Measurements from ENCODE around the gene PGAP6. TPM values are rescaled to one million over a fixed set of nuclear protein-coding genes. Genes with fewer than 3 reads are reported as not detected.
A peak's percentile ranks its signal among the peaks of the same experiment; 100 is the strongest.
"Not testable (repeated sequence)": the region's sequence is repeated elsewhere in the genome, so short reads cannot be mapped to it uniquely, and the experiment has no call there.

The PGAP6 gene
- total RNA-seq, 1 experiment from 2014 or later = 111 TPM

DNA sequence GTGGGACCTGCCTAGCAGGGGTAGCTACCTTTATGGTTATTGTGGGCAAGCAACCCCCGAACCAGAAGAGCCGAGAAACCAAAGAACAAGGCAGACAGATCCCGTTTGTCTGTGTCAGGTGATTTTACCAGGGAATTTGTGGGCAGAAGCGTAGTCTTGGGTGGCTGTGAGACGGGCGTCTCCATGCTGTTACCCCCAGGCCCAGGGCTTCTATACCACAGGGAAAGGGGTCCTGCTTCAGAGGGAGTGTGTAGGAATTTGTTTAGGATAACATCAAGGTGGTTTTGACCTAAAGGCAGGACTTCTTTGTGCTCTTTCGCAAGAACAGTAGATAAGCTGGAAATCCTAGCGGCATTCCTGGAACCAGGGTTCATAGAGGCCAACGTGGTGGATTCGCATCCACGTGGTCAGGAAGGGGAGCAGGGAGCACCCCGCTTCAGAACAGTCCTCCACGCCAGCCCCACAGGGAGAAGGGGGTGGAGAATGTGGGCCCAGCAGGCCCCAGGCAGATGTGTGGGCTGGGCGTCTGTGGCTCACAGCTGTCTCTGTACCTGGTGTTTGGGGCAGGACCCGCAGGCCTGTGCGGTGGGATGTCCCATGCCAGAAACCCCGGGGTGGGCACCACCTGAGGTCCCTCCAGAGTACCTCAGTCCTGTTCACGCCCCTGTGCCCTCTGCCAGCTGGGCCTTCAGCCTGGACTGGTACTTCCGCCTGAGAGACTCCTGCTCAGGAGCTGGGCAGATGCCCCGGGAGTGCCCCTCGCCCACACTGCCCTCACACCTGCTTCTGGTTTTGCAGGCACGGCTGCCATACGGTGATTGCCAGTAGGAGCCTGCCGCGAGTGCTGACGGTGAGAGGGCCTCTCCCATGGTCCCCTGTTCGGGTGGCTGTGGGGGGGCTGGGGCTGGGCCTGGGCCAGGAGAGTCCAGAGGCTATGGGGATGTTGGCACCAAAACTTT is 24.0 kb upstream of the PGAP6 start:
- in situ Hi-C loops (cut with HindIII; ENCODE audit: low pct_unique_long_range_greater_than_20kb, low sequenced_read_pairs) = no loop called here
- no peak for DNase-seq (ENCODE audit: low read depth)

DNA sequence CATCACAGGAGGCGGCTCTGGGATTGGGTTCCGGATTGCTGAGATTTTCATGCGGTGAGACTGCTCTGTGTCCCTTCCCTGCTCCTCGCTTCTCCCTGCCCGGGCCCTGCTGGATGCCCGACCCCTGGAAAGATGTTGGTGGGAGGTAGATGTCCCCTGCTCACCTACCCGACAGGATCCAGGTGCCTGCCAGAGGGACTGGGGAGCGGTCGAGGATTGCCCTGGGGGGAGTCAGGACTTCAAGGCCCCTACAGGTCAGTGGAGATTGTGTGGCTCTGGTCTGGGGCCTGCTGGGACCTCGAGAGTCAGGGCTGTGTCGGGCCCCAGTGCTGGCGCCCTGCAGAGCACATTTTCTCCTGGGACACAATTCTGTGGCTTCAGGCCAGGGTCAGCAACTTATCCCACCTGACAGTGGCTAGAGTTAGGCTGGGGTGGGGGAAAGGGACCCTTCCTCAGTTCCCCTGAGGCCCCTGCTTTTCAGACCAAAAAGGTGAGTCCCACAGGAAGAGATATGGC is 23.3 kb upstream of the PGAP6 start:
- in situ Hi-C loops (cut with HindIII; ENCODE audit: low pct_unique_long_range_greater_than_20kb, low sequenced_read_pairs) = no loop called here

DNA sequence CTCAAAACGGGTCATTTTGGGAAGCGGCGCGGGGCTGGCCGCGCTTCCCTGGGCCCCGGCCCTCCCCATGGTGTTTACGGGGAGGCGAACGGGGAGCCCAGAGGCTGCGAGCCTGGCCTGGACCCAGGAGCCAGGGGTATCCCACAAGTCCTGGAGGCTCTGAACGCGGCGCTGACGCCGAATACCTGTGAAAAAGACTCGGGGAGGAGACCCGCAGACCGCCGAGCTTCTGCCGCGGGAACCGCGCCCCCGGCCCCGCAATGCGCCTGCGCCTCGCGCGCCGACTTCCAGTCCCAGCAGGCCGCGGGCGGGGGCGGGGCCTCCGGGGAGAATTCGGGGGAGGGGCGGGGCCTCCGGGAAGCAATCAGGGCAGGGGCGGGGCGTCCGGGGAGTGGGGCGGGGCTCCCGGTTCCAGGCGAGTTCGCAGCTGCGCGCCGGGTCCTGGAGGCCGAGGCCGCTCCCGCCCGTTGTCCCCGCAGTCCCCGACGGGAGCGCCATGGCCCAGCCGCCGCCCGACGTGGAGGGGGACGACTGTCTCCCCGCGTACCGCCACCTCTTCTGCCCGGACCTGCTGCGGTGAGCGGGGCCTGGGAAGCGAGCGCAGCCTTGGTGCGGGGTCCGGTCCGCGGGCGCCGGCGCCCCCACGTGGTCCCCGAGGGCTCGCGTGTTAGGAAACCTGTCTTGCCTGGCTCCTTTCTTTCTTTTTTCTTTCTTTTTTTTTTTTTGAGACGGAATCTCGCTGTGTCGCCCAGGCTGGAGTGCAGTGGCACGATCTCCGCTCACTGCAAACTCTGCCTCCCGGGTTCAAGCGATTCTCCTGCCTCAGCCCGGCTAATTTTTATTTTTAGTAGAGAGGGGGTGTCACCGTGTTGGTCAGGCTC is 19.9 kb upstream of the PGAP6 start, which contains the start of gene DECR2:
TSS of gene DECR2 (plus strand) at position 418 of the 881 bp plus-strand sequence. CDS start at position 497, 79 bp downstream.
- DNase-seq (ENCODE audit: low read depth) = peak; percentile 90
- in situ Hi-C loops (cut with HindIII; ENCODE audit: low pct_unique_long_range_greater_than_20kb, low sequenced_read_pairs) = no loop called here

More for the DNA sequence above, 23.3 kb upstream of the PGAP6 start:
- DNase-seq (ENCODE audit: low read depth) = no peak

DNA sequence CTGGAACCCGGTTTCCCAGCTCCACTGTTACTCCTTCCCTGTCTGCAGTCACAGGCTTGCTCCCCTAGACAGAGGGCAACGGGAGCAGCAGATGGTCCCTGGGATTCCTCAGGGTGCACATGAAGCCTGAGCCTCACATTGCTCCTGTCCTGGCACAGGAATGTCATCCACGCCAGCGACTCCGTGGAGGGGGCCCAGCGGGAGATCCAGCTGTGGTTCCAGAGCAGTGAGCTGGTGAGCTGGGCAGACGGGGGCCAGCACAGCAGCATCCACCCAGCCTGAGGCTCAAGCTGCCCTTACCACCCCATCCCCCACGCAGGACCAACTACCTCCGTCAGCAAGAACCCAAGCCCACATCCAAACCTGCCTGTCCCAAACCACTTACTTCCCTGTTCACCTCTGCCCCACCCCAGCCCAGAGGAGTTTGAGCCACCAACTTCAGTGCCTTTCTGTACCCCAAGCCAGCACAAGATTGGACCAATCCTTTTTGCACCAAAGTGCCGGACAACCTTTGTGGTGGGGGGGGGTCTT is 18.3 kb upstream of the PGAP6 start:
- in situ Hi-C loops (cut with HindIII; ENCODE audit: low pct_unique_long_range_greater_than_20kb, low sequenced_read_pairs) = no loop called here
- no peak for DNase-seq (ENCODE audit: low read depth)

DNA sequence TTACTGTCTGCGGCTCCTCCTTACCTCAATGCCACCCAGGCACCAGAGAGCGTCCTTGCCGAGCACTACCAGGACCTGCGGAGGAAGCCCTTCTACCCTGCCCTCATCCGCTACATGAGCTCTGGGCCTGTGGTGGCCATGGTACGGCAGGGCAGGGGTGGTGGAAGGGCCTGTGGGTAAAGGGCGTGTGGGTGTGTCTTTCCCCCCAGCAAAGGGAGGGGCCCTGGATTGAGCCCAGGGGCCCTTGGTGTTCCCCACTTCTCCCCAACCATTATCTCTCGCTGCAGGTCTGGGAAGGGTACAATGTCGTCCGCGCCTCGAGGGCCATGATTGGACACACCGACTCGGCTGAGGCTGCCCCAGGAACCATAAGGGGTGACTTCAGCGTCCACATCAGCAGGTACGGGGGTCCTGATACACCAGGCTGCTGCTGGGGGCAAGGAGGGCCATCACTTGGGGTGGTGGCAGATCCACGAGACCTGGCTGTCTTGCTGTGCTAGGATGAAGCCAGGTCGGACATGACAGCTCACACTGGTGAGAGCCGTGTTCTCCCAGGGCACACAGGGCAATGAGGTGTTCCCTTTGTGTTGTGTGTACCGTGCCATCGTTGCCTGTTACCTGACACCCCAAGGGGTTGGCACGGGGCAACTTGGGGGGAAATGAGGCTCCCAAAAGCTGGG is 17.7 kb upstream of the PGAP6 start:
- in situ Hi-C loops (cut with HindIII; ENCODE audit: low pct_unique_long_range_greater_than_20kb, low sequenced_read_pairs) = no loop called here
- DNase-seq (ENCODE audit: low read depth) = no peak

GRCh38 chr16:398561-399339 is 17.0 kb upstream of the PGAP6 start:
- no peak for DNase-seq (ENCODE audit: low read depth)
- in situ Hi-C loops (cut with HindIII; ENCODE audit: low pct_unique_long_range_greater_than_20kb, low sequenced_read_pairs) = no loop called here

DNA sequence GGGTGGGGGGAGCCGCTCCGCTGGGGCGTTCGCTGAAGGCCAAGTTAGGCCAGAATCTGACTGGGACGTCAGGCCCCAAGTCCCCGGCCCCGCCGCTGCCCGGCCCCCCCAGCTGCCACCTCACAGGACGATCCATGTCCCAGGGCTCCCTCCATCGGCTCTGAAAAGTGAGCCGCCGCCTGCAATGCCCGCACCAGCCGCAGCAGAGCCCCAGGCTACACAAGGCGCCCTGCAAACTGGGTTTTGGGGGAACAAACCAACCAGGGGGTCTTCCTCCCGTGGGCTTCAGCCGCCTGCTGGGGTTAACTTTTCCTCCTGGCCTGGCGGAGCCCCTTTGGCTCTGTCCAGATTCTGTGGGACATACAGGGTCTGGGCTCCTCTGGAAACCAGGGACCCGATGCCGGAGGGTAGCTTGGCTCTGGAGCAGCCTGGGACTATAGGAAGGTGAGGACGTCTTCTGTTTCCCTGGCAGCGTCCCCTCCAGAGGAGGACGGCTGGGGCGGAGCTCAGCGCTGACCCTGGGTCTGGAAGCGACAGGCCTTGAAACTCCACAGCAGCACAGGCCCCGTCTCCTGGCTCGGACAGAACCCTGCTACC is 16.1 kb upstream of the PGAP6 start:
- in situ Hi-C loops (cut with HindIII; ENCODE audit: low pct_unique_long_range_greater_than_20kb, low sequenced_read_pairs) = no loop called here
- peak; percentile 37 for DNase-seq (ENCODE audit: low read depth)

DNA sequence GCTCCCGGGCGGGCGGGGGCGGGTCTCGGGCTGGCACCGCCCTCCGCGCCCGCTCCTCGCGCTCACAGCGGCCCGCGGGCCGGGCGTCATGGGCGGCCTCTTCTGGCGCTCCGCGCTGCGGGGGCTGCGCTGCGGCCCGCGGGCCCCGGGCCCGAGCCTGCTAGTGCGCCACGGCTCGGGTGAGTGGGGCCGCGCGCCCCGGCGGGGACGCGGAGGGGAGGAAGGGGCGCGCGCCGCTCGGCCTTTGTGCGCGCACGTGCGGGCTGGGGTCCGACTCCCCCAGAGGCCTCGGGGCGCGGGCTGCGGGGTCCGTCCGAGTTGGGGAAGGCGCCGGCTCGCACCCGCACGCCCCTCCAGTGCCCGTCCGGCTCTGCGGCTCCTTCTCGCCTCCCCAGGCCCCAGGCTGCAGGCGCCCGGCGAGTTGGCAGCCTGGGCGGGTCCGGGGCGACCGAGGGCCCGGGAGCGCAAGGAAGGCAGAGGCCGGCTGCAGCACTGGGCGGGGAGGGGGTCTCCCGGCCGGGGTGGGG is 15.4 kb upstream of the PGAP6 start, which contains the start of gene NME4:
TSS of gene NME4 (plus strand) at position 65 of the 527 bp plus-strand sequence. CDS start at position 89, 24 bp downstream.
- DNase-seq (ENCODE audit: low read depth) = peak; percentile 31
- in situ Hi-C loops (cut with HindIII; ENCODE audit: low pct_unique_long_range_greater_than_20kb, low sequenced_read_pairs) = no loop called here

DNA sequence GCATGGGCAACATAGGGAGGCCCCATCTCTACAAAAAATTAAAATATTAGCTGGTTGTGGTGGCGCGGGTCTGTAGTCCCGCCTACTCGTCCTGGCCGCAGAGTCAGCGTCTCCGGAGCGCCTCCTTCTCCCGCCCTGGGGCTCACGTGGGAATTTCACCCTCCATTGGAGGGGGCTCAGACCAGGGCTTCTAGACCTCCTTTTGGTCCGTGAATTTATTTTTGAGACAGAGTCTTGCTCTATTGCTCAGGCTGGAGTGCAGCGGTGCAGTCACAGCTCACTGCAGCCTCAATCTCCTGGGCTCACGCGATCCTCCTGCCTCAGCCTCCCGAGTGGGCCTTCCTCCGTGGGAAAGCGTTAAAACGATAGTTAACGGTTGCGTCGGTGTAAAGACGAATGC is 14.8 kb upstream of the PGAP6 start:
- DNase-seq (ENCODE audit: low read depth) = peak; percentile 56
- in situ Hi-C loops (cut with HindIII; ENCODE audit: low pct_unique_long_range_greater_than_20kb, low sequenced_read_pairs) = no loop called here

GRCh38 chr16:396199-396598 is 14.4 kb upstream of the PGAP6 start:
- peak; percentile 47 for DNase-seq (ENCODE audit: low read depth)
- in situ Hi-C loops (cut with HindIII; ENCODE audit: low pct_unique_long_range_greater_than_20kb, low sequenced_read_pairs) = no loop called here

DNA sequence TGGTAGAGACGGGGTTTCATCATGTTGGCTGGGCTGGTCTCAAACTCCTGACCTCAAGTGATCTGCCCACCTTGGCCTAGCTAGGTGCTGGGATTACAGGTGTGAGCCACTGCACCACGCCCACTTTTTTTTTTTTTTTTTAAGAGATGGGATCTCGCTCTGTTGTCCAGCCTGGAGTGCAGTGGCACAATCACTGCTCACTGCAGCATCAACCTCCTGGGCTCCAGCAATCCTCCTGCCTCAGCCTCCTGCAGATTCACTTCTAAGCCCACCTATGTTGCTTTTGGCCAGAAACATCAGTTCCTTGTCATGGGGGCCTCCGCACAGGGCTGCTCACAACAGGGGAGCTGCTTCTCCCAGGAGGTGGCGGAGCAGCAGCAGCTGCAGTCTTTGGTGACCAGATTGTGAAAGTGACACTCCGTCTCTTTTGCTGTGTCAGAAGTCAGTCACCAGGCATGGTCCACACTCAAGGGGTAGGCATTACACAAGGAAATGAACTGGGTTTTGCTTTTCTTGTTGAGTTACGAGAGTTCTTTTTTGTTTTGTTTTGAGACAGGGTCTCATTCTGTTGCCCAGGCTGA is 10.8 kb upstream of the PGAP6 start:
- in situ Hi-C loops (cut with HindIII; ENCODE audit: low pct_unique_long_range_greater_than_20kb, low sequenced_read_pairs) = no loop called here
- DNase-seq (ENCODE audit: low read depth) = no peak

DNA sequence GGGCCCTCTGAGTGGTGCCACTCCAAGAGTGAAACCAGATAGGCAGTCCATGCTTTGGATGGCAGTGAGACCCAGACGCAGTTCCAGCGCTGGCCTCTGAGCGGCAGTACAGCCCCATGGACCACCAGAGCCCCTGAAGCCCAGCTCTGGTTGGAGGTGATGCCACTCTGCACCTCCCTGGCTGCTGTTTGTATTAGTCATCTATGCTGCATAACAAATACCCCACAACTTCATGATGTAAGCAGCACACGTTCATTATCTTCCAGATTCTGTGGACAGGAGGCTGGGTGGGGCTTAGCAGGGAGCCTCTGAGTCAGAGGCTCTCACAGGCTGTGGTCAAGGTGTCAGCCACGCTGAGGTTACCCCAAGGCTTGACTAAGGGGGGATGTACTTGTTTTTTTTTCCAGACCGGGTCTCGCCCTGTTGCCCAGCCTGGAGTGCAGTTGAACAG is 10.1 kb upstream of the PGAP6 start:
- DNase-seq (ENCODE audit: low read depth) = peak; percentile 71
- in situ Hi-C loops (cut with HindIII; ENCODE audit: low pct_unique_long_range_greater_than_20kb, low sequenced_read_pairs) = no loop called here

GRCh38 chr16:389352-389751 is 7.6 kb upstream of the PGAP6 start:
- in situ Hi-C loops (cut with HindIII; ENCODE audit: low pct_unique_long_range_greater_than_20kb, low sequenced_read_pairs) = no loop called here
- DNase-seq (ENCODE audit: low read depth) = peak; percentile 55

GRCh38 chr16:387761-388666 is 6.2 kb upstream of the PGAP6 start:
- DNase-seq (ENCODE audit: low read depth); in situ Hi-C loops (cut with HindIII; ENCODE audit: low pct_unique_long_range_greater_than_20kb, low sequenced_read_pairs): not testable (repeated sequence)

DNA sequence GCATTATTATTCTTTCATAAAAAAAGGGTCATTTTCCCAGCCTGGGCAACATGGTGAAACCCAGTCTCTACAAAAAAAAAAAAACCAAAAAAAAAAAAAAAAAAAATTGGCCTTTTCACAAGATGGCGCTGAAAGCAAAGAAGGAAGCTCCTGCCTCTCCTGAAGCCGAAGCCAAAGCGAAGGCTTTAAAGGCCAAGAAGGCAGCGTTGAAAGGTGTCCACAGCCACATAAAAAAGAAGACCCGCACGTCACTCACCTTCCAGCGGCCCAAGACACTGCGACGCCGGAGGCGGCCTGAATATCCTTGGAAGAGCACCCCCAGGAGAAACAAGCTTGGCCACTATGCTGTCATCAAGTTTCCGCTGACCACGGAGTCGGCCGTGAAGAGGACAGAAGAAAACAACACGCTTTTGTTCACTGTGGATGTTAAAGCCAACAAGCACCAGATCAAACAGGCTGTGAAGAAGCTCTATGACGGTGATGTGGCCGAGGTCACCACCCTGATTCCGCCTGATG is 4.9 kb upstream of the PGAP6 start:
- DNase-seq (ENCODE audit: low read depth) = peak; percentile 51
- in situ Hi-C loops (cut with HindIII; ENCODE audit: low pct_unique_long_range_greater_than_20kb, low sequenced_read_pairs) = no loop called here

Data from Caki2 (cell line).